Endometrial microvascular endothelial cells (primary cell): ENCODE measurements around the gene NOSIP. TPM values are rescaled to one million over a fixed set of nuclear protein-coding genes. Genes with fewer than 3 reads are reported as not detected.

Experiments used
- in situ Hi-C: cut with HindIII; loops from 2 replicates; pipeline ENCODE4 v1.10.0; 2017; ENCODE audit warnings: low sequenced_read_pairs, low pct_unique_long_range_greater_than_20kb; ENCODE audit errors: inconsistent ontology term
- total RNA-seq: library from RNA; depleted of rRNA; stranded (reverse); fragments of >200 nt; gene quantifications from one replicate; pipeline ENCODE4 v1.2.3, GENCODE V29; 2015; ENCODE audit errors: inconsistent ontology term

NOSIP gene
- total RNA-seq, 1 donor from 2014 or later = 107 TPM

DNA sequence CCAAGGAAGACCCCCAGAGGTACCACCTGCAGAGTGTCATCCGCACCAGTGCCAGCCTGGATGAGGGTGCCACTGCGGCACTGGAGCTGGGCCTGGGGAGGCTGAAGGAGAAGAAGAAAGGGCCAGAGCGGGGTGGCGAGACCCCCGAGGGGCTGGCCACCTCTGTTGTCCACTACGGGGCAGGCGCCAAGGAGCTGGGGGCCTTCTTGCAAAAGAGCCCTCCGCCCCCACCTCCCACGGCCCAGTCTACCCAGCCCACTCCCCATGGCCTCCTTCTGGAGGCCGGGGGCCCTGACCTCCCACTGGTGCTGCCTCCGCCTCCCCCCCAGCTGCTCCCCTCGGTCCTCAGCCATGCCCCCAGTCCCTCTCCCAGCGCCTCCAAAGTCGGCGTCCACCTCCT, 16.1 kb upstream of the NOSIP start:
- in situ Hi-C loops = no loop called here

DNA sequence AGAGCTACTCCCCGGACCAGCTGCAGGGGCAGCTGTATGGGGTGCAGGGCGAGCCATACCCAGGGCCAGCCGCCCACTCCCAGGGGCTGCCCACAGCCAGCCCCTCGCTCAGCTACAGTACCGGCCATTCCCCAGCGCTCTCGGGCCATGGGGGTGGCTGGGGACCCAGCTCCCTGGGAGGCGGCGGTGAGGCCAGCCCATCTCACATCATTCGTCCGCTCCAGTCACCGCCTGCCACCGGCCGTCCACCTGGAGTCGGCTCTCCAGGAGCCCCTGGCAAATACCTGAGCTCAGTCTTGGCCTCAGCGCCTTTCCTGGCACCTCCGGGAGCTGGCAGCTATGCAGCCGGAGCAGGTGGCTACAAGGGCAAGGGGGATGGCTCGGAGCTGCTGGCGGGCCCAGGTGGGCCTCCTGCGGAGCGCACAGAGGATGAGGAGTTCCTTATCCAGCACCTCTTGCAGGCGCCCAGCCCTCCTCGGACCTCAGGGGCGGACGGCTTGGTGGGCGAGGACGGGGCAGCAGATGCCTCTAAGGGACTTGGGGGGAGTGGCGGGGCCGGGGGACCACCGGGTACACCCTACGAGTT, 15.6 kb upstream of the NOSIP start:
- in situ Hi-C loops = no loop called here

DNA sequence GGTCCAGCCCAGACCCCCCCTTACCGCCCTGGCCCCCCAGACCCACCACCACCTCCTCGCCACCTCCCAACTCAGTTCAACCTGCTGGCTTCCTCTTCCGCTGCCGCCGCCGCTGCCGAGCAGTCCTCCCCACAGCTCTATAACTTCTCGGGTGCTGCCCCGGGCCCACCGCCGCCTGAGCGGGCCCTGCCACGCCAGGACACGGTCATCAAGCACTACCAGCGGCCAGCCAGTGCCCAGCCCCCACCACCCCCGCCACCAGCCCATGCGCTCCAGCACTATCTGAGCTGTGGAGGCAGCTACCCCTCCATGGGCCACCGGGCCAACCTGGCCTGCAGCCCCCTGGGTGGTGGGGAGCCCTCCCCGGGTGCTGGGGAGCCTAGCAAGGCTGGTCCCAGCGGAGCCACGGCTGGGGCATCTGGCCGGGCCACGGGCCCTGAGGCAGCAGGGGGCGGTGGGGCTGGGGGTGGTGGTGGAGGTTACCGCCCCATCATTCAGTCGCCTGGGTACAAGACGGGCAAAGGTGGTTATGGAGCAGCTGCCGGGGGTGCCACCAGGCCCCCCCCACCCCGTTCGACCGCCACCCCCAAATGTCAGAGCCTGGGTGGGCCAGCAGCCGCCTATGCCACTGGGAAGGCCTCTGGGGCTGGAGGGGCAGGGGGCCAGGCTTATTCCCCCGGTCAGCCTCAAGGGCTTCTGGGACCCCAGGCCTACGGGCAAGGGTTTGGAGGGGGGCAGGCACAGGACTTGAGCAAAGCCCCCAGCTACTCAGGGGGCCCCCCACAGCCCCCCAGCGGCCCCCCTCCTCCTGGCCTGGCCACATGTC, 14.8 kb upstream of the NOSIP start:
- in situ Hi-C loops = no loop called here

DNA sequence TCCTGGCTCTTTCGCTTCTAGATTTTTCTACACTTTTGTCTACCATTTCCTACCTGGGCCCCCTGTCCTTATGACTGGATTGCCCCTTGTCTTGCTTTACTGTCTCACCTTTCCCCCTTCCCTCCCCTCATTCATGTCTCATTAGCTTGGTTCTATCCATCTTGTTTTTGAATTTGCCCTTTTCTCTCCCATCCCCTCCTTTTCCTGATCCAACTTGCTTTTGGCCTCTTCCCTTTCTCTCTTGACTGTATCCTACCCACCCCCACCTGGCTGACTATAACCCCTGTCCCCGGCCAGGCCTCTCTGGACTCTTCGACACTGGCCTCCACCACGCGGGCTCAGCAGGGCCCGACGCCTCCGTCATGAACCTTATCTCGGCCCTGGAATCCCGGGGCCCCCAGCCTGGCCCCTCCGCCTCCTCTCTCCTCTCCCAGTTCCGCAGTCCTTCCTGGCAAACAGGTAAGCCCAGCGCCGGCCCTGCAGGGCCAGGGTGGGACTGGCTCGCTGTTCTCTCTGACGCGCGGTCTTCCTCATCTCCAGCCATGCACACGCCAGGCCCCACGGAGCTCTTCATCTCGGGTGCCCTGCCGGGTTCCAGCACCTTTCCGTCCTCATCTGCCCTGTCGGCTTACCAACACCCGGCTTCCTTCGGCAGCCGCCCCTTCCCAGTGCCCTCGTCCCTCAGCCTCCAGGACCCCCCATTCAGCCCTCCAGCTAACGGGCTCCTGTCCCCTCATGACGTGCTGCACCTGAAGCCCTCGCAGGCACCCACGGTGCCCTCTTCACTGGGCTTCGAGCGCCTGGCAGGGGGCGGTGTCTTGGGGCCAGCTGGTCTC, 14.0 kb upstream of the NOSIP start:
- in situ Hi-C loops = no loop called here

- in situ Hi-C loops = no loop called here
Observed at GRCh38 chr19:49593233-49594113, 13.1 kb upstream of the NOSIP start.

DNA sequence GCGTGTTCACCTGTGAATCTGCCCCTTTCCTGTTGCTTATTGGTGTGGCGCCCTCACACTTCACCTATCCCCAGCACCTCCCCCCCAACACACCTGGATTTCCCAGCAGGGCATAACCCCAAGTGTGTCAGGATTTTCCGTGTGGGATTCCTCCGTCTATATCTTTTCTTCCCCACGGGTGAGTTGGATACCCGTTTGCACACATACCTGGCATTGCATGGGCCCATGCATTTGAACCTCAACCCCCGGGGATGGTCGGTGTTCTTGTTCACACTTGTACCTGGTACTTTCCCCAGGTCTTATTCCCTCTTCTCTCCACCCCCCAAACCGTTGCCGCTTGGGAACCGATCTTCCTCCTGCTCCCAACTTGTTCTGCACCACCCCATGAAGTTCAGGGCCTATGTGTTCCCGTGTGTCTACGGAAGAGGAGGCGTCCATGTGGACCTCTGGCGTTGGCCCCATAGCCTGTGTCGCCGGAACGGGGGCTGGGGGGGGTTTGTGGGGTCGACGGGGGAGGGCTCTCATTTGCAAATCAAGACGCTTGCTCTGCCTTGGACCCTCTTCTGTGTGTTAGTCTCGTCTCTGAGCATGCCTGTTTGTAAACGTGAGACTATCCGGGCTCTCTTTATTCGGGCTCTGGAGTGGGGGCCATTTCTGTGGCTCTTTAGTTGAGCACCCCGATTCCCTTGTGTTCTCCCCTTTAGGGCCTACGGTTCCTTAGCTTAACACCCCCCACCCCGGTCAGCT, 12.3 kb upstream of the NOSIP start:
- in situ Hi-C loops = no loop called here

DNA sequence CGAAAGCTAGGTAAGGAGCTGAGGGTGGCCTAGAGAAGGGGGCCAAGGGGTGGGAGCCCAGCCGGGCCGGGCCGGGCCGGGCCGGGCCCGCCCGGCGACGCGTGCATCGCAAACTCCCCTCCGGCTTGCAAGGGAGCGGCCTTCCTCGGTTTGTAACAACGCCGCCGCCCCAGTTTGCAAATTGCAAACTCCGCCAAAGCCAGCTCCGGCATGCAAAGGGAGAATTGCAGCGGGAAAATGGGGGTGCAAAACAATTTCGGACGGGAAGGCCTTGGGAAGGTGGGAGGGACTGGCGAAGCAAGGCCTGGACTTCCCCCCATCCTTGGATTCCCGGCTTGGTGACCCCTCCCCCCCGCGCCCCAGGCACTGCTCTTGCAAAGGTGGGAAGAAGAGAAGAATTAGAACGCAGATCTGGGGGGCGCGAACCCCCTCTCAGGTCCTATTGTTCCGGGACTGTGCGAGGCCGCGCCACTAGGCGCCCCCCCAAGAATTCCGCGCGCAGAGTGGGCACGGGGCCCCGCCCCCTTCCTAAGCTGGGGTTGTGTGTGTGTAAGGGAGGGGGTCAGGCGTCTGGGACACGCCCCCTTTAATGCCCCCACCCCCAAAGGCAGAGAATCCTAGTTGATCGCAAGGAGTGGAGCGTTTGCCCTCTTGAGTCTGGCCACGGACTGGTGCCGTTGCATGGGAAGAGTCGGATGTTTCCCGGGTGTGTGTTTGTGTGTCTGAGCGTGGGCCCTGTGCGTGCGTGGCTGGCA, 11.6 kb upstream of the NOSIP start:
- in situ Hi-C loops = no loop called here

DNA sequence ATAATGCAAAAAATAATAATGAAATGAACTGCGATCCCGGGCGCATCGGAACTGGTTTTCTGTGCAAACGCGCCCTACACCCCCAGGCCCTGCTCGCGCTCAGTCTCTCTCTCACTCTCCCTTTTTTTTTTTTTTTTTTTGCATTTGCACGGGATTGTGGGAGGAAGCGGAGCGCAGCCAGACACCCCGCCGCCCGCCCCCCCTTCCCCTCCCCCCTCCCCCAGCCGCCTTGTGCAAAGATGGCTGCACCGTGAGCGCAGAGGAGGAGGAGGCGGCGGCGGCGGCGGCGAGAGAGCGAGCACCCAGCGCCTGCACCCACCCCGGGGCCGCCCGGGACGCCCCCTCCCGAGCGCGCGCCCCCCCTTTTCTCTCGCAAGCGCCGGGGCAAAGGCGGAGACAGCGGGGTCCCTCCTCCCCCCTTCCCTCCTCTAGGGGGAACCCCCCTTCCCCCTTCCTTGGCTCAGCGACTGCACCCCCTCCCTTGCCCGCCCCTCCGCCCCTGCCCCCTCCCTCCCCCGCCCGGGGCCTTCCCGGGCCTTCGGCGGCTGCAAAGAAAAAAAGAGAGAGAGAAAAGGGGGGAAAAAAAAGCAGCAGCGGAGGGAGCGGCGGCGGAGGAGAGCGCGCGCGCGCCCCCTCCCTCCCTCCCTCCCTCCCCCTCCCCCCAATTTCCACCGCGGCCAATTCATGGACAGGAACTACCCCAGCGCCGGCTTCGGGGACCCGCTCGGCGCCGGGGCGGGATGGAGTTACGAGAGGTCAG, 10.8 kb upstream of the NOSIP start, which contains the start of gene PRR12:
Gene PRR12 (plus strand): TSS at position 212 of the 760 bp plus-strand sequence. CDS start 473 bp downstream, at position 685.
- in situ Hi-C loops = no loop called here

- in situ Hi-C loops = no loop called here
Observed at GRCh38 chr19:49590071-49590970, 10.0 kb upstream of the NOSIP start.

- in situ Hi-C loops = no loop called here
Observed at GRCh38 chr19:49589502-49589905, 9.1 kb upstream of the NOSIP start.

GRCh38 chr19:49588365-49589122, 8.2 kb upstream of the NOSIP start:
- in situ Hi-C loops = no loop called here

DNA sequence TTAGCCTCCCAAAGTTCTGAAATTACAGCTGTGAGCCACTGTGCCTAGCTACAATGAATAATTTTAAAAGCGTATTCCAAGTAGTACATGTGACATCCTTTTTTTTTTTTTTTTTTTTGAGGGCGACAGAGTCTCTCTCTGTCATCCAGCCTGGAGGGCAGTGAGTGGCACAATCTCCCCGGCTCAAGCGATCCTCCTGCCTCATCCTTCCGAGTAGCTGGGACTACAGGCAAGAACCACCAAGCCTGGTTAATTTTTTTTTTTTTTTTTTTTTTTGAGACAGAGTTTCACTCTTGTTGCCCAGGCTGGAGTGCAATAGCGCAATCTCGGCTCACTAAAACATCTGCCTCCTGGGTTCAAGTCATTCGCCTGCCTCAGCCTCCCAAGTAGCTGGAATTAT, 6.9 kb upstream of the NOSIP start:
- in situ Hi-C loops = no loop called here

GRCh38 chr19:49585023-49585422, 4.7 kb upstream of the NOSIP start:
- in situ Hi-C loops = no loop called here

- in situ Hi-C loops = no loop called here
Observed at GRCh38 chr19:49583239-49583638, 2.9 kb upstream of the NOSIP start.

DNA sequence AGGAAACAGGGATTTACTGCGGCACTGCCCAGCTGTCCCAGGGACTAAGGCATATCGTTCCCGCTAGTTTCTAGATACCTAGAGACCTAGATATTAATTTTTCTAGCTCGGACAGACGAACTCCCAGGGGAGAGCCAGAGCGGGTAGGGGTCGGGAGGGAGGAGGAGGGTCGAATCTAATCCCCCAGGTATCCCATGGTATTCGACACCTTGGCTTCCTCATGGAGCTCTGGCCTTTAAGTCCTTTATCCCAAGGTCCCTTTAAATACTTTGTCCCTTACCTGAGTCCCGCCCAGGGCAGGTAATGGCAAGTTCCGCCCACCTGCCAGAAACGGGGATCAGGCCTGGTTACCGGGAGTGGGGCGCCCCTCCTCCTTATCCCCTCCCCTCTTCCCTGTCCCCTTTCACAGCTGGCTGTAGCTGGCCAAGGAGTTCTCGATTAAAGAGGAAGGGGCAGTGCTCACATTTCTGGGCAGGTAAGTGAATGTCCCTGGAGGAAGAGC, 702 bp upstream of the NOSIP start, which contains the start of gene PRRG2:
Gene PRRG2 (plus strand): TSS at position 310 of the 502 bp plus-strand sequence. CDS start 1,904 bp downstream, outside the sequence.
- in situ Hi-C loops = no loop called here
